HG03521 (cell line): ENCODE data around the gene RIMBP2.

Source experiments
- ATAC-seq: cut with Tn5 transposase; IDR thresholded peaks from one replicate; pipeline ENCODE4 v1.9.1; 2021; ENCODE audit warnings: mild to moderate bottlenecking, moderate library complexity; ENCODE audit not compliant: unreplicated experiment

The RIMBP2 gene

DNA sequence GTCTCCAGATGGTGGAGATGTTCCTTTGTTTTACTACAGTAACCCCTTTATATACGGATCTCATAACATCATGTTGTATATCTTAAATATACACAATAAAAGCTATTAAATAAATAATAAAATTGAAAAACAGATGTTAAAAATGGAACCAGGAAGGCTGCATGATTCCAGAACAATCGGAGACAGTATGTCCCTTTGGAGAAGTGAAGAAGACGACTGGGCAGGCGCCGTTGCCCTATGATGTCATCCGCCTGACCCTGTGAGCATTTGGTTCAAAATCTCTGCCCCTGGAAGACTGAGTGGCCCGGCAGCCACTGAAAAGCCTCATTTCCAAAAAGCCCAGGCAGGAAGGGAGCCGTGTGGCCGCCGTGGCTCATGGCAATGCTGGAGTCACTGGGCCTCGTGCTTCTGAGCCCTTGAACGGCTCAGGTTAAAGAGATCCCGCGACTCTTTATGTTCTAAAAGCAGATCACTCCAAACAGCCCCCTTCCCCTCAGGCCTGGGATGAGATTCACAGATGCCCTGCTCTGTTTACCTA is 30.8 kb downstream of the RIMBP2 start:
- ATAC-seq: no peak

DNA sequence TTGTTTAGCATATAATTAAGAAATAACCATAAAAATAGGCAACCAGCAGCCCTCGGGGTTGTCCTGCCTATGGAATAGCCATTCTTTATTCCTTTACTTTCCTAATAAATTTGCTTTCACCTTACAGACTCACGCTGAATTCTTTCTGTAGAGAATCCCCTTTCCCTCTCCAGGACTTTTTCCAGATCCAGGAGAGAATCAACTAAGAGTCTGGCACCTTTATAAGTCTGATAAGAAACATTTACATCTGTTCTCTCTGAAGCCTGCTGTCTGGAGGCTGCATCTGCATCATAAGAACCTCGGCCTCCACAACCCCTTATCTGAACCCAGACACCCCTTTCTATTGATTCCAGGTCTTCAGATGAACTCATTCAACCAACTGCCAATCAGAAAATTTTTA is 32.3 kb downstream of the RIMBP2 start:
- ATAC-seq: no peak

DNA sequence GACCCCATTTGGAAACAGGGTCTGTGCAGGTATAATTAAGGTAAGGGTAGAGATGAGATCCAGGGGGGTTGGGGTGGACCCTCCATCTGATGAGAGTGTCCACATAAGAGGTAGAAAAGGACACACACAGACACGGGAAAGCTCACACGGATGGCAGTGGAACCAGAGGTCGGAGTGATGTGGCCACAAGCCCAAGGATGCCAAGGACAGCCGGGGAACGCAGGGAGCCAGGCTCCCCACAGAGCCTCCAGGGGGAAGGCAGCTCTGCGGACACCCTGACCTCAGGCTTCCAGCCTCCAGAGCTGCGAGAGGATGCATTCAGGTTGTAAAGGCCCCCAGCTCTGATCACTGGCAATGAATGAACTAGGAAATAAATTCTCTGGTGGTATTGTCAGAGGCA is 33.0 kb downstream of the RIMBP2 start:
- ATAC-seq: no peak

DNA sequence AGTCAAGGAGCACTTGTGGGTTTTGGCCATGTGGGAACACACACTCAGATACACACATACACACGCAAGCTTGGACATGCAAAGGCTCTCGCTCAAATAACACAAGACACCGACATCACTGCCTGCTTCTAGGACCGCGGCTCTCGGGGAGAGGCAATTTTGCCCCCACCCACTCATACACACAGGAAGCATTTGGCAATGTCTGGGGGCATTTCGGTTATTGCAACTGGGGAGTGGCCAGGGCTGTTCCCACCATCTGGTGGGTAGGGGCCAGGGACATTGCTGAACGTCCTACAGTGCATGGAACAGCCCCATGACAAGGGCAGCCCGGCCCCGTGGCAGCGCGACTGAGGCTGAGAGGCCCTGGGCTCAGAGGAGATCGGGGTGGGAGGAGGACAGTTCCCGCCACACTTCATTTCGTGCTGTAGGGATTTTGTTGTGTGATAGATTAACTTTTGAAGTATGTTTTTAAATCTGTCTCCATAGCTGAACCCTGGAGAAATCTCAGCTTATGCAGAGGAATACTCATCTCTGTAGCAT is 35.6 kb downstream of the RIMBP2 start:
- ATAC-seq: no peak

DNA sequence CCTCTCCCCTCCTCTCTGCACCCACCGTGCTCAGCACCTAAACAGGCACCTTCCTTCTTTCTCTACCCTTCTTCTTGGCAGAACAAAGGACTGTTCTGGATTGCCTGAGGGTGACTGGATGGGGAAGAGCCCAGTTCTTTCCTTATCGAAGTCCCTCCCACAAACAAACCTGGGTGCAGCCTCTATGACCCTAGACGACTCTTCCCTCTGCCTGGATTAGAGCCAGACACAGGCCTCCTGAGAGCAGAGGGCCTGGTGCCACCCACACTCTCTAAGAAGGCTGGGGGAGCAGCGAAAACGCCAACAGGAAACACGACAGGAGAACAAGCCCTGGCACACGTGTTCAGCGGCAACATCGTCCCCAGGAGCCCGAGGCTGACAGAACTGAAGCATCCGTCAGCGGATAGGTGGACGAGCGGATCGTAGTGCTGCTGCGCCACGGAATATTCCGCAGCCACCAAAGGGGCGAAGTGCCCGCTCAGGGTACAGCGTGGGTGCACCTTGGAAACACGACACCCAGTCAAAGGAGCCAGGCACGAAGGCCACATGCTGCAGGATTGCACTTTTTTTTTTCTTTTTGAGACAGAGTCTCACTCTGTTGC is 38.0 kb downstream of the RIMBP2 start:
- ATAC-seq: no peak

DNA sequence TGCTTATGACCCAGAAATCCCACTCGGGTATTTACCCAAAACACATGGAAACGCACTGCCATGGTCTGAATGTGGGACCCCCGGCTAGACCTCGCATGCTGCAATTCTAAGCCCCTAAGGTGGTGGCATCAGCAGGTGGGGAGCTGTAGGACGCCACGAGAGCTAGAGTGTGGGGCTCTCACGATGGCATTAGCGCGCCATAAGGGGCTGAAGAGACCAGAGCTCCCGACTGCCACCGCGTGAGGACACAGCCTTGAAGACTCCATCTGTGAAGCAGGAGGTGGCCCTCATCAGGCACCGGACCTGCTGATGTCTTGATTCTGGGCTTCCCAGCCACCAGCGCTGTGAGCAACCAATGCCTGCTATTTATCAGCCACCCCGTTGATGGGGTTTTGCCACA is 40.3 kb downstream of the RIMBP2 start:
- no peak for ATAC-seq

DNA sequence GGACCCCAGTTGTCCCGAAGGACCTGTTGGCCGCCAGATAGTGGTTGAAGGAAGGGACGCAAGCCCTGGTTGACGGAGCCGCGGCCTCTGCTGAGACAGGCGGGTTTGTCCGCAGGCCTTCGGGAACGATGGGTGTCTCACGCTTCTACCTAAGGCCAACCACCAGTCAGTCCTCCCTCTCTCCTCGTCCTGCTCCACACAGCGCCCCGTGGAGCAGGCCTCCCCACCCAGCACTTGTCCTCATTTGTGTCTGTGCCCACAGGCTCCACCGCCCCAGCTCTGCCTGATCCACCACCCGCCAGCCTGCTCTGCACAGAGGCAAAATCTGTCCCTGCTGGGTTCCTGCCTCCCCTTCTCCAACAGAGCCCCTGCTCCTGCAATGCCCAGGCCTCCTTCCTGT is 41.0 kb downstream of the RIMBP2 start:
- no peak for ATAC-seq

DNA sequence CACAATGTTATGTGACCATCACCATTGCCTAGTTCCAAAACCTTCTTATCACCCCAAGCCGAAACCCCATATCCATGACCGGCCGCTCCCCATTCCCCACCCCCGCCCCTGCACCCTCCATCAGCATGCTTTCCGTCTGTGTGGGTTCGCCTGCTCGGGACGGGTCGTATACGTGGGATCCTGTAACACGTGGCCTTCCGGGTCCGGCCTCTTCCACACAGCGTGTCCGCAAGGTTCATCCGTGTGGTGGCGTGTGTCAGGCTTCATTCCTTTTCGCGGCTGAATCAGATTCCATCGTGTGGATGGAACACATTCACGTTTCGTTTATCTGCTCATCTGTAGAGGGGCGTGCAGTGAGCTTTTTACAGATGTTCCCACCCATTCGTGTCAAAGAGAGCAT is 41.4 kb downstream of the RIMBP2 start:
- no peak for ATAC-seq

DNA sequence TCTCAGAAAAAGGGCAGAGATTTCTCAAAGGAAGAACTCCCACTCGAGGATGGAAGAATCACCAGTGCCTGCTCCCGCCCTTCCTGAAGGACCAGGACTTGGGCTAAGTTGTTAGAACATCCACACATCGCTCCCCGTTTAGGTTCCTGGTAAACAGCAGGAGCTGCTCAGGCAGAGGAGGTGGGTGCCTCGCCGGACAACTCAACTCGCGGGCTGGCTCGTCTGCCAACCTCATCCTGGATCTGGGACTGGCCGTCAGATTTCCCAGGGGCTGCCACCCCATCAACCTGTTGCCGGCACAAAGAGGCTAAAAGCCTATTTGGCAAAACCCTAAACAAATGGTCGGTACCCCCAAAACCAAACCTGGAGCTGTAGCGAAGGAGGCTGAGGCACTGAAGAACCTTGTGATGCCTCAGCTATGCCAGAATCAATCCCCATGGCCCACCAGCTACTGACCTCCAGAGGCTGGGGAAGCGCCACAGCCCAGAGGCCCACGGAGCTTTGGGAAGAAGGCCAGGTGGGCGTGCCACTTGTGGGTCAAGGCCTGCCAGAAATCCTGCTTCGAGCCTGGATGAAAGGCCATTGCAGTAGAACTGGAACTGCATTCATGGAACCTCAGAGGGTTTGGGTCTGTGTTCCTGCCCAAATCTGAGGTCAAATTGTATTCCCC is 42.9 kb downstream of the RIMBP2 start:
- ATAC-seq: no peak

DNA sequence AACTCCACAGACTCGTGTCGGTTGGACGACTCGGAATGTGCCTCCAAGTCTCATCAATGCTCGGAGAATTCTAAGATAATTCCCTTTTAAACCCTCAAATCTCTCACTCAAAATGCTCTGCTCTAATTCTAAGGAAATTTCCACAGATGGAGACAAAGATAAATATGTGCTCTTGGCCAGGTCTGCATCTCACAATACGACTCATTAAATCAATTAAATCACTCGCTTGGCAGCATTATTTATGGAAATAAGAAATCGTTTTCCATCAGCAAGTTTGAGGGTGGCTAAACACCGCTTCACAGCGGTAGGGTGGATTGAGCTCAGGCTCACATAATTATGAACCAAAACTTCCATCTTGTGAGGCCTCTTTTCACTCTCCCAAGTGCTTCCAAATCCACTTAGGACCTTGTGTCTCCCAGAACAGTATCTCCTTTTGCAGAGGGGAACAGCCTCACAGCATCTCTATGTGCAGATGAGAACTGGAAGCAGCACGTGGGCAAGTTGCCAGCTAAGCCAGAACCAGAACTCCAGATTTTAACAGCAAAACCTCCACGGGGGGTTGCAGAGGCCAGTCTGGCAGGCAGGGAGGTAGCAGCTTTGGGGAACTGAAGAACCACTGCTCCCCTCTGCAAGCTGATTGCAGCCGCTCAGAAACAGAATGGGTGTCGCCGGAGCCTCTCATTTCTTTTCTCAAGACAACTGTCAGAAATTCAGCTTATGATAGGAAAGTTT is 43.8 kb downstream of the RIMBP2 start:
- ATAC-seq: no peak

DNA sequence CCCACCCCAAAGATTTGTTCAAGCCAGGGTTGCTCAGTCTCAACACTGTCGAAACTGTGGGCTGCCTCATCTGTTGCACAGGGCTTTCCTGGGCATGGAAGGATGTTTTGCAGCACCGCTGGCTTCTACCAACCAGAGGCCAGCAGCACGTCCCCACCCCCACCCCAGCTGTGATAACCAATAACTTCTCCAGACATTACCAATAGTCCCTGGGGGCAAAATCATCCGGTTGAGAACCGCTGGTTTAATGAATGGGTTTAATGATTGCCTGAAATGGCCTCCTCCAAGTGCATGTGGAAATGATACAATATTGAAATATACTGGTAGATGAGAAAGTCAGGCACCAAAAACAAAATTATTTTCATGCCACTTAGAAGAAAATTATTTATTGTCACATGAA is 44.5 kb downstream of the RIMBP2 start:
- ATAC-seq: no peak

DNA sequence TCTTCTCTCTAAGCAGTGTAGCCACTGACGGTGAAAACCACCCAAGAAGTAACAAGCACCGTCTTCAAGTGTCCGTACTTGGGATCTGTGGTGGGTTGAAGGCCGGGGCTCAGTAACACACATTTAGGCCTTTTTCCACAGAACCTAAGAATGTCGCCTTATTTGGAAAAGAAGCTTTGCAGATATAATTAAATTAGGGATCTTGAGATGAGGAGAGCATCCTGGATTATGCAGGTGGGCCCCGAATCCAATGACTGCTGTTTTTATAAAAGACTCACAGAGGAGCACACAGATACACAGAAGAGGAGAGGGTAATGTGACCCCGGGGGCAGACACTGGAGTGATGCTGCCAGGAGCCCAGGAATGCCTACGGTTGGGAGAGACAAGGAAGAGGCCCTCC is 46.3 kb downstream of the RIMBP2 start:
- ATAC-seq: no peak

DNA sequence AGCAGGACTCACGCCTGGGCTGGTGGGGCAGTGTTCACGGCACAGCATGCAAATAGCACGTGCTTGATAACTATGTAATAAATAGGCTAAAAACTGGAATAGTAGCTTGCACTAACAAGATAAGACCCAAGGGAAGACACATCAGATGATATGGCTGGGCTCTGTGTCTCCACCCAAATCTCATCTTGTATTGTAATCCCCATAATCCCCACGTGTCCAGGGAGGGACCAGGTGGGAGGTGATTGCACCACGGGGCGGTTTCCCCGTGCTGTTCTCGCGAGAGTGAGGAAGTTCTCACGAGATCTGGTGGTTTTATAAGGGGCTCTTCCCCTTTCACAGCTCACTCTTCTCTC is 46.9 kb downstream of the RIMBP2 start:
- no peak for ATAC-seq

DNA sequence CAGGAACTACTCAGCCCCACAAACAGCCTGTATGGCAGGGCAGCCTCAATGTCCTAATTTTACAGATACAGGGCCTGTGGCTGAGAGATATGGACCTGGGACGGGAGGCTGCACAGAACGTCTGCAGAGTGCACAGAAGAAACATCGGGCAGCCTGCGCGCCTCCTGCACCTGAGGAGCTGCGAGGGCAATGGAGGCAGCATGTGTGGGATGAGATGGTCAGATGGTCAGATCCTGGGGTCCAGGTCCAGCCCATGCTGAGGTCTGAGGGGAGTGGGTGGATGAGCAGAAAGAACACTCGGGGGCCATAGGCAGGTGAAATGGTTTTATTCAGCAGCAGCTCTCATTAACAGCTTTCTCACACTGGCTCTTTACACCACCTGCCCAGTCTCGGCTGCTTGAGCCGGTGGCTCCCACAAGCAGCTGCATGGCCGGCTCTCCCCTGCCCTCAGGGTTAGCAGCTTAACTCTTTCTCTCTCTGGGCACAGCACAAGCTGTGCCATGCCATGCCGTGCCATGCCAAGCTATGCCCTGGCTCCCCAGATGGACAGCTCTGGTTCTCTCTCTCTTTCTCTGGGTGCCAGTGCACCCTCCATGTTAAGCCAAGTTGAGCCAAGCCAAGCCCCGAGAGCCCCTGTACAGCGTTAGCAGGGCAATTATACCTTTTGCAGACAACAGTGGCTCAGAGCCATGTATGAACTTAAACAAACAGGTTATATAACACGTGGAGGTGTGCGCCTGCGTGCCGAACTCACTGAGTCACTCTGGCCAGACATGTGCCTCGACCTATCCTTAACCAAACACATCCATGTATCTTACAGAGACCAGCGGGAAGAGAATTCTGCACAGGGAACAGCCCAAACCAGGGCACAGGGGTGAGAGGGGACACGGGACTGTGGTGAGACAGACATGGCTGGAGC is 47.6 kb downstream of the RIMBP2 start:
- no peak for ATAC-seq

DNA sequence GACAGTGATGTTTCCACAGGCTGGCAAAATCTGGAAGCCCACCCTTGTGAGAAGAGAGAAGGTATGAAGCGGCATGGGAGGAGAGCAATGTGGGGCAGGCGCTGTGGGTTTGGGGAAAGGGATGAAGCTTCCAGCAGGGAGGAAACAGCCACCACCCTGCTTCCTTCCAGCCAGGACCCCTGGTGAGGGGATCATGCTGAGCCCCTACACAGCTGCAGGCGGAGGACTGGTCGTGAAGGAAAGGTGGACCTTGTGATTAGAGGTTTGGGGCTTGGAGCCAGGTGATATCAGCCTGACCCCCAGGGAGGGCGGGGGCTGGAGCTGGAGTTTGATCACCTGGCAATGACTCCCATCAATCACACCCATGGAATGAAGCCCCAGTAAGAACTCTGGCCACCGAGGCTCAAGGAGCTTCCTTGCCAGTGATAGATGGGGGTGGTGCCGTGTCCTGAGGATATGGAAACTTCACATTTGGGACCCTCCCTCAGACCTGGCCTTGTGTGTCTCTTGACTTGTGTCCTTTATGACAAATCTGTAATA is 48.6 kb downstream of the RIMBP2 start:
- ATAC-seq: no peak

DNA sequence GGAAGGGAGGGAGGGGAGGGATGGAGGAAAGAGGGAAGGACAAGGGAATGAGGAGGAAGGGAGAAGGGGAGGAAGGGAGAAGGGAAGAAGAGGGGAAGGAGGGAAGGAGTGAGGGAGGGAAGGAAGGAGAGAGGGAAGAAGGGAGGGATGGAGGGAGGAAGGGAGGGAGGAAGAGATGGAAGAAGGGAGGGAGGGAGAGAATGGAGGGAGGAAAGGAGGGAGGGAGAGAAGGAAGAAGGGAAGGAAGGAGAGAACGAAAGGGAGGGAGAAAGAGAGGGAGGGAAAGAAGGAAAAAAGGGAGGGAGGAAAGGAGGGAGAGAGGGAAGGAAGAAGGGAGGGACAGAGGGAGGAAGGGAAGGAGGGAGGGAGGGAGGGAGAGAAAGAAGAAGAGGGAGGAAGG is 49.5 kb downstream of the RIMBP2 start:
- no peak for ATAC-seq

DNA sequence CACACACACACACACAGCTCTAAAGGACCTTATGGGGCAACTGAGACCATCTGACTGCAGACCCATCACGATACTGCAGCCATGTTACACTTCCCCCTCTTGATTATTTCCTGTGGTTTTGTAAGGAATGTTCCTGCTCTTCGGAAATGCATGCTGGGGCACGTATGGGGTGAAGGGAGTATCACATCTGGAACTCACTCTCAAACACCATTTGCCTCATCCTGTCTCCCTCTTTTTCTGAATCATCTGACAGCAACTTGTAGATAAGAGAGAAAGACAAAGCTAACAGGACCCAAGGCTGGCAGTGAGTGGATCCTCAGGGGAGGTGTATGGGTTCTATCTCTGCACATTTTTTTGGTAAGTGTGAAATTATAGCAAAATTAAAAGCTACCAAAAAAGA is 50.3 kb downstream of the RIMBP2 start:
- ATAC-seq: no peak

DNA sequence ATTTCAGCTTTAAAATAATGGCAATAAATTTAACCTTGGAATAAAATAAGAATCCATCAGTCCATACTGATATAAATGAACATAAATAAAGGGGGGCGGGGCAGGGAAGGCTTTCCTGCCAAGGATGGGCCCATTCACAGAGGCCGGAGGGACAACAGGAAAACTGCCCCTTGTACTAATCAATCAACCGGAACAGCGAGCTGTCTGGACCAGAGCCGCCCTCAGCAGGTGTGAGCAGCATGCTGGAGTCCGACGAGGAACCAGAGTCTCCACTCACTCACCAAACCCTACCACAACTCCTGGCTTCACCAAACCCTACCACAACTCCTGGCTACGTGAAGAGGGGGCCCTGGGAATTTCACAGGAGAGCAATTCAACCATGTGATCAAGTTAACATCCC is 51.3 kb downstream of the RIMBP2 start:
- ATAC-seq: no peak

DNA sequence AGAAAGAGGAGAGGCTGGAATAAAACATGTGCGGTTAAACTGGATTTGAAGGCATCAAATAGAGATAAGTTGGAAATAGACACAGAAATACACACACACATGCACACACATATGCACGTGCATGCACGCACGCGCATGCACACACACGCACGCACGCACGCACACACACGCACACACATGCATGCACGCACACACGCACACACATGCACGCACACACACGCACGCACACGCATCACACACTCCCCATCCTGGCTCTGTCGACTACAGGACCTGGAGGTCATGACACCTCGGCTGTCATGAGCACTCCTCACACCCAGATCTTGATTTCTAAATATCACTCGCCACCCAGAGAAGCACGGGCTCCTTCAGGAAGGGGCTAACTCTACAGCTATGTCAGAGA is 51.8 kb downstream of the RIMBP2 start:
- no peak for ATAC-seq

DNA sequence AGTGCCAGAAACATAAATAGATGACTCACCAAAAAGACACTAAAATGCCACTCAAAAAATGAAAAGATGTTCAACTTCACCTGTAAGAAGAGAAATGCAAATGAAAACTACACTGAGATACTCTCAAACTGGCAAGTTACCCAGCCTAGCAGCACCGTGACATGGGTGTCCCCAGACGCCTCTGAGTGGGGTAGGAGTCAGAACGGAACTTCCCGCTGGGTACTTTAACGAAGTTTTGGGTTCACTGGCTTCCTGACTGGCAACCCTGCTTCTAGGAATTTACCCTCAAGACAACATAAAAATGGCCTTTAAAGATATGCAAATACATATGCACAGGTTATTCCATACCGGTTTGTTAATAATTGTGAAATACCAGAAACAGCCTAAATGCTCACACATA is 52.6 kb downstream of the RIMBP2 start:
- no peak for ATAC-seq
